ENCODE data around the gene NFYA. TPM values are rescaled to one million over a fixed set of nuclear protein-coding genes. Genes with fewer than 3 reads are reported as not detected.

The NFYA gene
- 4.0 and 4.2 TPM in 2 replicates for polyA plus RNA-seq

GRCh38 chr6:41072836-41073202 is at the start of gene NFYA:
Gene NFYA, plus strand, starts transcription at chr6:41072974. Its CDS starts 6,116 bp downstream, at chr6:41079090.

GRCh38 chr6:41039060-41039998 is 33.4 kb upstream of the NFYA start, which contains the start of gene UNC5CL:
Gene UNC5CL, minus strand, starts transcription at chr6:41039221. Its CDS starts 4,147 bp downstream, at chr6:41035074.

GRCh38 chr6:41042226-41043055 is 30.3 kb upstream of the NFYA start, which contains the start of gene TSPO2:
Gene TSPO2, plus strand, starts transcription at chr6:41042467. Its CDS starts 519 bp downstream, at chr6:41042986.

GRCh38 chr6:41053041-41053440 is 19.7 kb upstream of the NFYA start, which contains the start of gene APOBEC2:
Gene APOBEC2, plus strand, starts transcription at chr6:41053202. Its CDS starts 146 bp downstream, at chr6:41053348.

GRCh38 chr6:41071923-41072835 is 595 bp upstream of the NFYA start, which contains the start of gene OARD1:
Gene OARD1, minus strand, starts transcription at chr6:41072356. Its CDS starts 722 bp downstream, at chr6:41071634.

Other genes starting within 250 kb of the NFYA start
- not detected in 2 replicates for gene UNC5CL, start 33.8 kb upstream of the NFYA start, polyA plus RNA-seq
- not detected in 2 replicates for gene TSPO2, start 30.5 kb upstream of the NFYA start, polyA plus RNA-seq
- gene APOBEC2, start 19.8 kb upstream of the NFYA start, polyA plus RNA-seq, result 4.9 and 6.3 TPM in 2 replicates
- 43.2 and 77.1 TPM in 2 replicates for gene OARD1, start 618 bp upstream of the NFYA start, polyA plus RNA-seq
- gene TREML1, start 81.4 kb downstream of the NFYA start, polyA plus RNA-seq, result not detected in 2 replicates
- not detected in 2 replicates for gene TREM2, start 90.1 kb downstream of the NFYA start, polyA plus RNA-seq
- gene TREML2, start 128.2 kb downstream of the NFYA start, polyA plus RNA-seq, result not detected in 2 replicates
- not detected in 2 replicates for gene TREML4, start 155.4 kb downstream of the NFYA start, polyA plus RNA-seq
- not detected in 2 replicates for gene TREM1, start 213.7 kb downstream of the NFYA start, polyA plus RNA-seq

Measured in Purkinje cell (primary cell).